Measurements from ENCODE around the gene MKLN1.

DNA sequence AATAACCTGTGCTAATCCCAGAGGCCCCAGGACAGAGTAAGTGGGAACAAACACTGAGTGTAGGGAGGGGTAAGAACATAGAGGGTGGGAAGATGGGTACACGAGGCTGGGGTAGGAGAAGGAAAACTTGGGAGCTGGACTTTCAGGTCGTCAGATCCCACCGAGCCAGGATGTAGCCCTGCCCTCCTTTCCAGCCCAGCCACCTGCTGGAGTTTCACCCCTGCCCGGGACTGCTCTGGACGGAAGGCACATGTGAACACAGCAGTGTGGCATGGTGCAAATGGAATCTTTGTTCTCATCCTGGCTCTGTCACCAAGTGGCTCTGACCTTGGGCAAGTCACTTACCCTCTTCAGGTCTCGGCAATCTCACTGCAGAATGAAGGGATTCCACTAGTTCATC, 176.0 kb downstream of the MKLN1 start:
- TF ChIP-seq, protein P1, sequence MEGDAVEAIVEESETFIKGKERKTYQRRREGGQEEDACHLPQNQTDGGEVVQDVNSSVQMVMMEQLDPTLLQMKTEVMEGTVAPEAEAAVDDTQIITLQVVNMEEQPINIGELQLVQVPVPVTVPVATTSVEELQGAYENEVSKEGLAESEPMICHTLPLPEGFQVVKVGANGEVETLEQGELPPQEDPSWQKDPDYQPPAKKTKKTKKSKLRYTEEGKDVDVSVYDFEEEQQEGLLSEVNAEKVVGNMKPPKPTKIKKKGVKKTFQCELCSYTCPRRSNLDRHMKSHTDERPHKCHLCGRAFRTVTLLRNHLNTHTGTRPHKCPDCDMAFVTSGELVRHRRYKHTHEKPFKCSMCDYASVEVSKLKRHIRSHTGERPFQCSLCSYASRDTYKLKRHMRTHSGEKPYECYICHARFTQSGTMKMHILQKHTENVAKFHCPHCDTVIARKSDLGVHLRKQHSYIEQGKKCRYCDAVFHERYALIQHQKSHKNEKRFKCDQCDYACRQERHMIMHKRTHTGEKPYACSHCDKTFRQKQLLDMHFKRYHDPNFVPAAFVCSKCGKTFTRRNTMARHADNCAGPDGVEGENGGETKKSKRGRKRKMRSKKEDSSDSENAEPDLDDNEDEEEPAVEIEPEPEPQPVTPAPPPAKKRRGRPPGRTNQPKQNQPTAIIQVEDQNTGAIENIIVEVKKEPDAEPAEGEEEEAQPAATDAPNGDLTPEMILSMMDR (IDR thresholded peaks at IDR 0.05) = no peak
- no peak for TF ChIP-seq POLR2A (IDR thresholded peaks at IDR 0.05)

All from esophagus squamous epithelium (tissue), 4 donors.